GM12873 (cell line): ENCODE results near the gene RBPJ.

Experiments
- TF ChIP-seq, protein P1 (sequence below): IDR thresholded peaks from 2 replicates; pipeline ENCODE4 v1.5.1; 2012; ENCODE audit warnings: low read depth, mild to moderate bottlenecking, moderate library complexity, low read length, control low read depth; ENCODE audit not compliant: insufficient read depth; ENCODE audit errors: missing control alignments

RBPJ gene

DNA sequence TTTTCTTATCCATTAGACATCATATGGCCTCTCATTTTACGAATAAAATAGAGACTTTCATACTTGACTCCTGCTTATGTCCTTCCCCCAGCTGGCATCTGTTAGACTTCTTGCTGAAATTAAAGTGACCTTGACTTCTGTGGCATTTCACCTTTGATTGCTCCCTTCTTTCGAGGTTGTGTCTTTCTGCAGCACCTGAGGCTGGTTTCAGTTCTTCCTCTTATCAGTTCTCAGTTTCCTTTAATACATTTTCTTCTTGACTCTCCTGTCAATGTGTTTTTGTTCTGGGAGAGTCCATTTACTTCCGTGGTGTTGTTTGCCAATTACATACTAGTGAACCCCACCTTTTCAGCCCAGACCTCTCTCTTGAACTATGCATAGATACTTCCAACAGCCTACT, 81.6 kb downstream of the RBPJ start:
- TF ChIP-seq, protein P1, sequence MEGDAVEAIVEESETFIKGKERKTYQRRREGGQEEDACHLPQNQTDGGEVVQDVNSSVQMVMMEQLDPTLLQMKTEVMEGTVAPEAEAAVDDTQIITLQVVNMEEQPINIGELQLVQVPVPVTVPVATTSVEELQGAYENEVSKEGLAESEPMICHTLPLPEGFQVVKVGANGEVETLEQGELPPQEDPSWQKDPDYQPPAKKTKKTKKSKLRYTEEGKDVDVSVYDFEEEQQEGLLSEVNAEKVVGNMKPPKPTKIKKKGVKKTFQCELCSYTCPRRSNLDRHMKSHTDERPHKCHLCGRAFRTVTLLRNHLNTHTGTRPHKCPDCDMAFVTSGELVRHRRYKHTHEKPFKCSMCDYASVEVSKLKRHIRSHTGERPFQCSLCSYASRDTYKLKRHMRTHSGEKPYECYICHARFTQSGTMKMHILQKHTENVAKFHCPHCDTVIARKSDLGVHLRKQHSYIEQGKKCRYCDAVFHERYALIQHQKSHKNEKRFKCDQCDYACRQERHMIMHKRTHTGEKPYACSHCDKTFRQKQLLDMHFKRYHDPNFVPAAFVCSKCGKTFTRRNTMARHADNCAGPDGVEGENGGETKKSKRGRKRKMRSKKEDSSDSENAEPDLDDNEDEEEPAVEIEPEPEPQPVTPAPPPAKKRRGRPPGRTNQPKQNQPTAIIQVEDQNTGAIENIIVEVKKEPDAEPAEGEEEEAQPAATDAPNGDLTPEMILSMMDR: no peak

DNA sequence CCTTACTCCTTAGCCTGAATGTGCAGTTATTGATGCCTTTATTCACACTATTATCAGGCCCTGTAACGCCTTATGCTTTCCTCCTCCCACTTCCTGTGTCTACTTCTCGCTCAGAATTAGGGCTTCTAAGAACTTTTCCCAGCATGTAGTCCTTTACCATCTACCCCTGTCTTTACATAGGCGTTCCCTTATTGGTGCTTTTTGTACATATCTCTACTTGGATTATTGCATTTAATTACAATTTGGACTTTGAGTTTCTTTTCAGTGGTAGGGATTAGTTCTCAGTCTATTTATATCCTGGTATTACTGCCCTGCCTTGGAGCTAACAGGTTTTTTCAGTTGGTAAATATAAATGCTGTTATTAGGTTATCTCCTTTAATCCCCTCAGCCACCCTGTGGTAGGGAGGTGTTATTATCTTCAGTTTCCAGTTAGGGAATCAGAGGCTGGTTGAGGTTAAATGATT, 84.0 kb downstream of the RBPJ start:
- TF ChIP-seq, protein P1: no peak

DNA sequence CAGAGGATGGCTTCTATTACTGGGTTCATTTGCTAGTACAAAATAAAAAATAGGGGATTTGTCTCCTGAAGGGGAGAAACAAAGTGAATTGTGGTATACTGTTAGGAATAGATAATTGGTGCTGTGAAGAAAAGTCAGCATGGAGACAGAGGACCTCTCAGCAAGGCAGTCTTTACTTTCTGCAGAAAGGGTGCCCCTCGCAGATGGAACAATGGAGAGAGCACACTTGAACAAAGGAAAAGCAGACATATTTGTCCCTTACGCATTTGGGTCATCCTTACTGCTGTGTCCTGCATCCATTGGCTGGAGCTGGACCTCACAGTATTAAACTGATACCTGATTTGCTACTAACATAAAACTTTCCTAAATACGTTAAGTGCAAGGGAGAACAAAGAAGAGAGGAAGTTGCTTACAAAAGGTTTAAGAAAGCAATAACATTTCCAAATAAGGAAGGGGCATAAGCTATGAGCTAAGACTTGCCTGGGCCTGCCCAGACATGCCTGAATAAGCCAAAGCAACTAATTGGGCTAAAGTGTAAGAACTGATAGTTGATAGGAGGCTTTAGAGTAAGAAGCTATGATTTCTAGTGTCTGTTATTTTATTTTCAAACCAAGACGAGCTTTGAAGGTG, 85.6 kb downstream of the RBPJ start:
- TF ChIP-seq, protein P1: no peak

DNA sequence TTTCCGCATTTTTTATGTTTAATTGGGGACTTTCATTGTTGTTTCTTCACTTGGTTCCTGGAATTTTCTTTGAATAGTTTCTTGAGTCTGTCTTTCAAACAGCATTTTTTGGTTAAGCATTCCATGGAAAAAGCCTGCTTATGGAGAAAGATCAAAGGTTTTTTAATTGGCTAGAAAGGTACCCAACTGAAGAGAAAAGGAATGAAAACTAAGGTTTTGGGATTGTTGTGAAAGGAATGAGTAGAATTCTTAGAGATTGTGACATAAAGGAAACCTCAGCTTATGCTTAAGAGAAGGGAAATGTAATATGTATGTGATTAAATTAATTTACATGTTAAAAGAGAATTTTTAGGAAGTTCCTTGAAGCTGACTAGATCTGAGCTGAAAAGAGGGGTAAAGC, 86.7 kb downstream of the RBPJ start:
- TF ChIP-seq, protein P1: no peak

DNA sequence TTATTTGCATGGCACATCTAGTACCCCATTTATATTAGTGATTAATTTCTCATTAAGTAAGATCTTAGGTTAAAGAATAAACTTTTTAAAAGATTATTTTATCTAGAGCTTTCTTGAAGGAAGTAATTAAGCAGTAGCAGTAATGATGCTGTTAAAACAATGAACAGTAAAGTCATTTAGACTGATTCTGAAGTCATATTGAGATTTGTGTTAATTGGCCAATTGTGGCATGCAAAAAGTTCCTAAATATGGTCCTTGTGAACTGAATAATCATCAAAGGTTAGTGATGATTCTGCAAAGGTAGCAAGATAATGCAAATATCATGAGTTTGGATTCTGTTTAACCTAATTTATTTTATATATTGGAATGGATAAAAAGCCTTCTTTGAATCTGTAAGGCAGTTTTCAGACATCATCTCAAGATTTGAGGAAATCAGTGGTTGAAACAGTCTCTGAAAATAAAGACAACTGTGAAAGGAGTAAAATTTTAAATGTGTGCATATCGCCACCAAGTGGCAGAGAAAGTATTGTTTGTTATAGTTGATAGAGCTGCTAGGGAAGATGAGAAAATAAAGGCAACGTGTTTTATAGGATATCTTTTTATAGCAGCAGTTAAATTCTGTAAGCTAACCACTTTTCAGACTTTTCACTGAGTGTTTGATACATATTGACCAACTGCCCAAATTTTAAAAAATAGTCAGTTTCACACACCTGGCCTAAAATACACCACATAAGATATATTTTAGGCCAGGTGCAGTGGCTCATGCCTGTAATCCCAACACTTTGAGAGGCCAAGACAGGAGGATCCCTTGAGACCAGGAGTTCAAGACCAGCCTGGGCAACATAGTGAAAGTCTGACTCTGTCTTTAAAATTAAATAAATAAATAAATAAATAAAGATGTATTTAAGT, 89.8 kb downstream of the RBPJ start:
- TF ChIP-seq, protein P1: peak; percentile 55

DNA sequence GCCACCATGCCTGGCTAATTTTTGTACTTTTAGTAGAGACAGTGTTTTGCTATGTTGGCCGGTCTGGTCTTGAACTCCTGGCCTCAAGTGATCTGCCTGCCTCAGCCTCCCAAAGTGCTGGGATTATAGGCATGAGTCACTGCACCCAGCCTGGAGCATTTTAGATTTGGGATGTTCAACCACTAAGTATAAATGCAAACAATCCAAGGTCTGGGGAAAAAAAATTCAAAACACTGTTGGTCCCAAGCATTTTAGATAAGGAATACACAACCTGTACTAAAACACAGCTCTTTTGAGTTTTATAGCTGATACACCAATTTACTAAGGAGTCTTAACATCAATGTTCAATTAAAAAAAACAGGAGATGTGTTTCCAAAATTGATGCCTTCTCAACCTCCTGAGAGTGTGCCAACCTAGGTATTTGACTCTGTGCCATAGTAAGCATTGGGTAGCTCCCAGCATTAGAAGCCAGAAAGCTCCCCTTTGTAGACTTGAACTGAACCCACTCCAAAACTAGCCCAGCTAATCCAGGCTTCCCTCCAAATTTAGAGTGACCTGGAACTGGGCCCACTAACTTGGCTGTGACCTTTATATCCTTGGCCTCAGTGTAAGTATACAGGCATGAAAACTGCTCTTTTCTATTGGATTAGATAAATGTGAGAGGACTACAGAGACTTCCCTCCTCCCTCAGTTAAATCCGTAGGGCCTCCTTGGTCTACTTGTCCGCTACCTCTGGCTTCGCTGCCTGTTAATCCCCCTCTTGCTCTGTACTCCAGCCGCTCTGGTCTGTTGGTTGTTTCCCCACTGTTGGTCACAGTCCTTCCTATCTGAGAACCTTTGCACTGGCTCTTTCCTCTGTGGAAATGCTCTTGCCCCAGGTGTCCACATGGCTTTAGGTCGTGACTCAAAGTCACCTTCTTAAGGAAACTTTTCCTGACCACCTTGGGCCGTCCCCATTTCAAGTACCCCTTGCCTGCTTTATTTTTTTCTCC, 91.9 kb downstream of the RBPJ start:
- TF ChIP-seq, protein P1: no peak
